ENCODE data around the gene TRPM5. TPM values are rescaled to one million over a fixed set of nuclear protein-coding genes. Genes with fewer than 3 reads are reported as not detected.

The TRPM5 gene
- total RNA-seq, 1 donor from 2014 or later: not detected

DNA sequence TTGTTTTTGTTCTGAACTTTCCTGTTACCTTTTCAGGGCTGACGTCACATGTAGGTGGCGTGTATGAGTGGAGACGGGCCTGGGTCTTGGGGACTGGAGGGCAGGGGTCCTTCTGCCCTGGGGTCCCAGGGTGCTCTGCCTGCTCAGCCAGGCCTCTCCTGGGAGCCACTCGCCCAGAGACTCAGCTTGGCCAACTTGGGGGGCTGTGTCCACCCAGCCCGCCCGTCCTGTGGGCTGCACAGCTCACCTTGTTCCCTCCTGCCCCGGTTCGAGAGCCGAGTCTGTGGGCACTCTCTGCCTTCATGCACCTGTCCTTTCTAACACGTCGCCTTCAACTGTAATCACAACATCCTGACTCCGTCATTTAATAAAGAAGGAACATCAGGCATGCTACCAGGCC lies 47.3 kb downstream of the TRPM5 start:
- Histone ChIP-seq H3K4me1 (peaks cover 23% of the 10 kb centered on the region), H3K9me3 (no peaks in the 10 kb centered on the region), H3K27me3 (ENCODE audit: low read depth) (no peaks in the 10 kb centered on the region), H3K36me3 (peaks cover 65% of the 10 kb centered on the region), H3K27ac (no peak overlapping the region), H3K4me3 (no peak overlapping the region)
- DNase-seq: no peak
- intact Hi-C loops (cut with DNase I): no loop called here
- TF ChIP-seq CTCF (IDR thresholded peaks at IDR 0.05): no peak
- ATAC-seq: no peak

DNA sequence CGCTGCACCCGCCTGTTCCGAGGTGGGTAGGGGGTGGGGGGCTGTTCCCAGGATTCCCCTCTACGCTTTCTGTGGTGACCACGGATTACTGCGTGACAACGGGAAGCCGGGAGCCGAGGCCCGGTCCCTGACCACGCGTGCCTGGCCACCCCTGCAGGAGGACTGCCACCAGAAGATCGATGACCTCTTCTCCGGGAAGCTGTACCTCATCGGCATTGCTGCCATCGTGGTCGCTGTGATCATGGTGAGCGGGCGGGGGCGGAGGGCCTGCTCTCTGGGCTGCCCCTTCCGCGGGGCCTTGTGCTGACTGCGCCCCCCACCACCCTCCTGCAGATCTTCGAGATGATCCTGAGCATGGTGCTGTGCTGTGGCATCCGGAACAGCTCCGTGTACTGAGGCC lies 47.8 kb downstream of the TRPM5 start:
- DNase-seq: no peak
- no peak overlapping the region for H3K4me3 ChIP-seq
- H3K9me3 ChIP-seq: no peaks in the 10 kb centered on the region
- H3K4me1 ChIP-seq: peaks cover 20% of the 10 kb centered on the region
- no peak for TF ChIP-seq CTCF (IDR thresholded peaks at IDR 0.05)
- H3K36me3 ChIP-seq: peaks cover 70% of the 10 kb centered on the region
- intact Hi-C loops (cut with DNase I): no loop called here
- no peak for ATAC-seq
- H3K27me3 ChIP-seq (ENCODE audit: low read depth): no peaks in the 10 kb centered on the region
- no peak overlapping the region for H3K27ac ChIP-seq

DNA sequence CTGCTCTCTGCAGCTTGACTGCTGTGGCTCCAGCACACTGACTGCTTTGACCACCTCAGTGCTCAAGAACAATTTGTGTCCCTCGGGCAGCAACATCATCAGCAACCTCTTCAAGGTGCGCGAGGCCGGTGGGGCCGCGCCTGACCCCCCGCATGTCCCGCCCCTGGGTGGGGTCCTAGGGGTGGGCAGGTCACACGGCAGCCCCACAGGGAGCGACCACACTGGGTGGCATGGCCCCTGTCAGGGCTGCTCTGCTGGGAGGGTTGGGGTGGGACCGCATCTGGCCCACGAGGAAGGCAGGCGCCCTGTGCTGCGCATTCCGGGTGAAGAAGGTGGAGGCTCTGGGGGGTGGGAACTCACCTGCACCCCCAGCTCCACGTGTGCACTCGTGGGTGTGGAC lies 48.5 kb downstream of the TRPM5 start:
- peaks cover 76% of the 10 kb centered on the region for H3K36me3 ChIP-seq
- ATAC-seq (no peak), DNase-seq (no peak)
- intact Hi-C loops (cut with DNase I): no loop called here
- TF ChIP-seq CTCF (IDR thresholded peaks at IDR 0.05): no peak
- H3K4me3 ChIP-seq: no peak overlapping the region
- no peaks in the 10 kb centered on the region for H3K27me3 ChIP-seq (ENCODE audit: low read depth)
- peaks cover 22% of the 10 kb centered on the region for H3K4me1 ChIP-seq
- no peaks in the 10 kb centered on the region for H3K9me3 ChIP-seq
- no peak overlapping the region for H3K27ac ChIP-seq

DNA sequence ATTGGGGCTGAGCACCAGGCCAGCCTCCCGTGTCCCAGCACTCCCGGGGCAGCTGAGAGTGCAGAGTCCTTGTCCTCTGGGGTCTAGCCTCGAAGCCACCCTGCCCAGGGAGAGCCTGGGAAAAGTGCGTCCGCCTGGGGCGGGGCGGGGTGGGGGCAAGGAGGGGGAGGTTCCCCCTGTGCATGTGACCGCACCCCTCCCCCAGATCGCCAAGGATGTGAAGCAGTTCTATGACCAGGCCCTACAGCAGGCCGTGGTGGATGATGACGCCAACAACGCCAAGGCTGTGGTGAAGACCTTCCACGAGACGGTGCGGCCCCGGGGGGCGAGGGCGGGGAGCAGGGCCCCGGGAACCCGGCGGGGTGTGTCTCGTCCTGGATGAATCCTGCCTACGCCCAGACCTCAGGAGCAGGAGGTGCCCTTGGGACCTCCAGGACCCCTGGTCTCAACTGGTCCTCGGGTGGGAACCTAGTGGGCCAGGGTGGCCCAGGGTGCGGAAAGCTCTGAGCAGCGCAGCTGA lies 49.0 kb downstream of the TRPM5 start:
- no peak overlapping the region for H3K4me3 ChIP-seq
- intact Hi-C loops (cut with DNase I): no loop called here
- H3K36me3 ChIP-seq: peaks cover 82% of the 10 kb centered on the region
- DNase-seq: no peak
- no peak overlapping the region for H3K27ac ChIP-seq
- peaks cover 26% of the 10 kb centered on the region for H3K4me1 ChIP-seq
- no peak for TF ChIP-seq CTCF (IDR thresholded peaks at IDR 0.05)
- ATAC-seq: no peak
- no peaks in the 10 kb centered on the region for H3K9me3 ChIP-seq
- no peaks in the 10 kb centered on the region for H3K27me3 ChIP-seq (ENCODE audit: low read depth)

DNA sequence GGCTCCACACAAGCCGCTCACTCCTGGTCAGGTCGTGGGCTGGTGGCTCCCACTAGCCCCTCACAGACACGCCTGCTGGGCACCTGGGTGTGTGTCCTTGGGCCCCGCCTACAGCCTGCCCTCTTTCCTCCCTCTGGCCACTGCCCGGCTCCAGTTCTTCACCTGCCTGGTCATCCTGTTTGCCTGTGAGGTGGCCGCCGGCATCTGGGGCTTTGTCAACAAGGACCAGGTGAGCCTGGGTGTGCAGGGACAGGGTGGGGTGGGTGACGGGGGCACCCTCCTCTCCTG lies 49.6 kb downstream of the TRPM5 start:
- peaks cover 29% of the 10 kb centered on the region for H3K4me1 ChIP-seq
- no peak overlapping the region for H3K4me3 ChIP-seq
- H3K9me3 ChIP-seq: no peaks in the 10 kb centered on the region
- H3K36me3 ChIP-seq: peaks cover 85% of the 10 kb centered on the region
- no peaks in the 10 kb centered on the region for H3K27me3 ChIP-seq (ENCODE audit: low read depth)
- H3K27ac ChIP-seq: no peak overlapping the region
- DNase-seq (no peak), ATAC-seq (no peak)
- no peak for TF ChIP-seq CTCF (IDR thresholded peaks at IDR 0.05)
- intact Hi-C loops (cut with DNase I): no loop called here

Other genes with a start within 250 kb of the TRPM5 start
- gene ASCL2, start 173.9 kb downstream of the TRPM5 start, total RNA-seq: 1.7 TPM
- gene C11orf21, start 142.6 kb downstream of the TRPM5 start, total RNA-seq: 12.1 TPM
- 12.5 TPM for gene TSPAN32, start 142.5 kb downstream of the TRPM5 start, total RNA-seq
- 850 TPM for gene CD81, start 67.2 kb downstream of the TRPM5 start, total RNA-seq
- 38.8 TPM for gene TSSC4, start 43.8 kb downstream of the TRPM5 start, total RNA-seq
- 51.0 TPM for gene KCNQ1, start 494 bp upstream of the TRPM5 start, total RNA-seq

Data from lower lobe of right lung (tissue), 2 donors.